Spinal cord (tissue), 10 donors: Measurements from ENCODE around the gene RAD18. TPM values are rescaled to one million over a fixed set of nuclear protein-coding genes. Genes with fewer than 3 reads are reported as not detected.

Source experiments
- DNase-seq, 6 donors: peaks; one replicate each; pipeline versions ENCODE4 v3.0.0 to v3.0.0-alpha.2; 2013 to 2015; ENCODE audit warnings: low spot score in 6 of 6, low read depth in 4 of 6
- H3K27ac ChIP-seq: one replicate; pipeline ENCODE4 v1.5.1; 2013; ENCODE audit warnings: low read depth, low read length, control low read depth
- H3K27me3 ChIP-seq: one replicate; pipeline ENCODE4 v1.6.1; 2013; ENCODE audit warnings: low read length; ENCODE audit not compliant: control insufficient read depth, insufficient read depth
- H3K36me3 ChIP-seq: one replicate; pipeline ENCODE4 v1.6.1; 2013; ENCODE audit warnings: low read length; ENCODE audit not compliant: control insufficient read depth, insufficient read depth
- H3K4me1 ChIP-seq: one replicate; pipeline ENCODE4 v1.6.1; 2013; ENCODE audit warnings: low read length; ENCODE audit not compliant: control insufficient read depth, insufficient read depth
- H3K4me3 ChIP-seq: one replicate; pipeline ENCODE4 v1.5.1; 2013; ENCODE audit warnings: low read depth, low read length, control low read depth
- H3K9me3 ChIP-seq: one replicate; pipeline ENCODE4 v1.6.1; 2013; ENCODE audit warnings: low read length; ENCODE audit not compliant: control insufficient read depth, insufficient read depth
- WGBS: methylation state at CpG from one replicate; pipeline ENCODE4 v1.1.5; 2013; ENCODE audit warnings: missing lambda C conversion rate; ENCODE audit not compliant: insufficient coverage; 5-methylcytosine and 5-hydroxymethylcytosine counted together
- polyA plus RNA-seq, 2 donors: library from polyadenylated mRNA; unstranded; fragments of 120-200 nt; gene quantifications; one replicate each; pipeline ENCODE4 v1.2.1, GENCODE V29; 2013; ENCODE audit not compliant: insufficient read length in 2 of 2
- total RNA-seq, 2 donors: library from RNA; depleted of rRNA in 1 of 2; stranded (reverse); fragments of 120-200 nt in 1 of 2; fragments of >200 nt in 1 of 2; gene quantifications; one replicate each; pipeline versions ENCODE4 v1.2.3 to v1.2.4, GENCODE V29; 2013 to 2014
- donor health status: healthy.

RAD18 gene
- total and polyA plus RNA-seq, 4 donors, result 5.2 to 19.1 (median 8.8) TPM

DNA sequence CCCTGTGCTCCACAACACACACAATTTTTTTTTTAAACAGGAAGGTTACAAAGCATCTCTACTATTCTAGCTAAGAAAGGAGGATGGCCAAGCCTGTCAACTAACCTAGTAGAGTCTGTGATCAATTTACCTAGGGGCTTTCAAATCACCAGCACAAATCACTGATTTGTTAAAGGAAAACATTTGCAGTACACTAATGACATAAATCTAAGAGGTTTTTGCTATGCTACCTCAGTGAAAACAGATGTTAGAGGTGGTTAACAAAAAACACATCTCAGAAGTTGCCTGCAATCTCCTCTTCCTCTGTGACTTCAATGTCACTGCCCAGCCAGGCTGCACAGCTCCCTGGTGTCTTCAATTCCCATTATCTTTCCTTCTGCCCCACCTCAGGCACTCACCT, 72.0 kb downstream of the RAD18 start:
- H3K27ac ChIP-seq, result no peak overlapping the region
- no peak overlapping the region for H3K4me3 ChIP-seq
- H3K36me3 ChIP-seq, result no peaks in the 10 kb centered on the region
- no peak for DNase-seq
- H3K4me1 ChIP-seq, result no peaks in the 10 kb centered on the region
- H3K9me3 ChIP-seq, result no peaks in the 10 kb centered on the region
- H3K27me3 ChIP-seq, result no peaks in the 10 kb centered on the region

DNA sequence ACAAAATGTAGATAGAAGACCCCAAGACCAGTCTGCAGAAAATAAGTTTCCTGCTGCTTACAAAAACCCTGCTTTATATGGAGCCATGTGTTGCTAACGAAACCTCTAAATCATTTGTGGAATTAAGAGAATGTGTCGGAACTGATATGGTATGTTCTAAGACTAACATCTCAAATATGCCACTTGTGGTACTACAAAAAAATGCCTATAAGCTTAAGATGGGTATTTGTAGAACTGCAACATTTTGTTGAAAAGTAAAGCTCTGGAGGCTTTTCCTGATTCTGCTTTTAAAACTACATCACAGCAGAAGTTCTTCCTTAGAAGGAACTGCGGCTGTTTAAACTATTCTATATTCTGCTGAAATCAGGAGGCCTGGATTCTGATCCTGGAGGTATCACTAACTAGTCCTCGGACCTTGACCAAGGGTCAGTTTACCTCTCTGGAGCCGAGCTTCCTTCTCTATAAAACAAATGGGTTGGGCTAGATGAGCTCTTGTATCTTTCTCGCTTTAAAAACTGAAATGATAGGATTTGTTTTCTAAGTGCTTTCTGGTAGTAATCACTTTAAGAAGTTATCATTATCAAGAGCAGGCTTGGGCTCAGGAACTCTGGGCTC, 74.9 kb downstream of the RAD18 start:
- no peaks in the 10 kb centered on the region for H3K36me3 ChIP-seq
- 100% methylated on average over 2 of the region's 6 CpGs for whole genome bisulfite sequencing
- no peak for DNase-seq
- H3K4me3 ChIP-seq, result no peak overlapping the region
- no peaks in the 10 kb centered on the region for H3K4me1 ChIP-seq
- no peaks in the 10 kb centered on the region for H3K27me3 ChIP-seq
- H3K9me3 ChIP-seq, result peaks cover under 1% of the 10 kb centered on the region
- no peak overlapping the region for H3K27ac ChIP-seq

DNA sequence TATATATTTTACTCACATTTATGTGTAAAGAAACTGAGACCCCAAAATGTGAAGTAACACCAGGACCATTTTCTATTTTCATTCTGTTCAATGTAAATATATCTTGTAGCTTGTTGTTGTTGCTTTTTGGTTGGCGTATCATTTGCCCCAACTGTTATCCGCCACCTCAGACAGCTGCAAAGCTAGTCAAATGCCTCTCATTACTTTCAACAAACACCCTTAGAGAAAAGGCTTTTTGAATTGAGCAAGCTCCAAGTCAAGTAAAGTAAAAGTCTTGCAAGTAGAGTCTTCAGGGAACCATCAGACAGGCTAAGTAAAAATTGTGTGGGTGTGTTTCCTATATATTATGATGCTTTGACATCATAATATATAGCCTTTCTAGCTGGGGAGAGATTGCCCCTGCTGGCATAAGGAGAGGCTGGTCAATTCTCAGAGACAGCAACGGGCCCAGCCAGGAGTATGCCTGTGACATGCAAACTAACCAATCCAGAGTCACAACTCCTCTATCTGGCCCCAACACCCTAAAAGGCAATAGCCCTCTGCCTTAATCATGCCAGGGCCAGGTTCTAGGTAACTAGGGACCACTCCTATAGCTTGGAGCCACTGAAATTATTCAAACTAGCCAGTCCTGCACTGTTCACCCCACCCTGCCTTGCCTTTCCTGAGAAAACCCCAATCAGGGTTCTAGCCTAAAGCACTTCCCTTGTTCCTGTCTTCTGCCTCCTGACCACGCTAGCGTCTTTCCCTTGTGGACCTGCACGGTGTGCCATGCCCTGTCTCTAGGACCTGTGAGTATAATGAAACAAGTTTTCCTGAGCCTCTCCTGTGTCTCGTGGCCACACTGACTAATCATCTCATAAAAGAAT, 75.6 kb downstream of the RAD18 start:
- DNase-seq, result no peak
- WGBS, result 29% methylated on average over 1 of the region's 7 CpGs
- H3K27ac ChIP-seq, result no peak overlapping the region

DNA sequence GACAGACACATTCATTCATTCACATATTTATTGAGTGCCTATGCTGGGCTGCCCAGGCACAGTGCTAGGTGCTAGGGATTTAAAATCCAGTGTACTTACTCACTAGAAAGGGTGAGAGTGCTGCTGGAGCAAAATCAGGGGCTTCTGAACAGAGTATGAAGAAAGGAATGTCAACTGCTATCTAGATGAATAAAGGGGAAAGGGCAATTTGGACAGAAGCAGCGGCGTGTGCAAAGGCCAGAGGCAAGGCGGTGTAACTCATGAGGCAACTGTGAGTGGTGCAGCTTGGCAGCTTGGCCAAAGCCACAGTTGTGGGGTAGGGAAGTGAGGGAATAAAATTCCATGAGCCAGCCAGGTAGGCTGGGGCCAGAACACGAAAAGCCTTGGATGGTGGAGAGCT, 76.7 kb downstream of the RAD18 start:
- no peak for DNase-seq
- H3K36me3 ChIP-seq, result no peaks in the 10 kb centered on the region
- H3K4me1 ChIP-seq, result no peaks in the 10 kb centered on the region
- no peak overlapping the region for H3K4me3 ChIP-seq
- no peak overlapping the region for H3K27ac ChIP-seq
- 83% methylated on average over 4 of the region's 4 CpGs for WGBS
- no peaks in the 10 kb centered on the region for H3K27me3 ChIP-seq
- peaks cover 1% of the 10 kb centered on the region for H3K9me3 ChIP-seq

More for the DNA sequence above, 75.6 kb downstream of the RAD18 start:
- Histone ChIP-seq H3K9me3 (peaks cover 1% of the 10 kb centered on the region), H3K4me3 (no peak overlapping the region), H3K27me3 (no peaks in the 10 kb centered on the region), H3K36me3 (no peaks in the 10 kb centered on the region), H3K4me1 (no peaks in the 10 kb centered on the region)

DNA sequence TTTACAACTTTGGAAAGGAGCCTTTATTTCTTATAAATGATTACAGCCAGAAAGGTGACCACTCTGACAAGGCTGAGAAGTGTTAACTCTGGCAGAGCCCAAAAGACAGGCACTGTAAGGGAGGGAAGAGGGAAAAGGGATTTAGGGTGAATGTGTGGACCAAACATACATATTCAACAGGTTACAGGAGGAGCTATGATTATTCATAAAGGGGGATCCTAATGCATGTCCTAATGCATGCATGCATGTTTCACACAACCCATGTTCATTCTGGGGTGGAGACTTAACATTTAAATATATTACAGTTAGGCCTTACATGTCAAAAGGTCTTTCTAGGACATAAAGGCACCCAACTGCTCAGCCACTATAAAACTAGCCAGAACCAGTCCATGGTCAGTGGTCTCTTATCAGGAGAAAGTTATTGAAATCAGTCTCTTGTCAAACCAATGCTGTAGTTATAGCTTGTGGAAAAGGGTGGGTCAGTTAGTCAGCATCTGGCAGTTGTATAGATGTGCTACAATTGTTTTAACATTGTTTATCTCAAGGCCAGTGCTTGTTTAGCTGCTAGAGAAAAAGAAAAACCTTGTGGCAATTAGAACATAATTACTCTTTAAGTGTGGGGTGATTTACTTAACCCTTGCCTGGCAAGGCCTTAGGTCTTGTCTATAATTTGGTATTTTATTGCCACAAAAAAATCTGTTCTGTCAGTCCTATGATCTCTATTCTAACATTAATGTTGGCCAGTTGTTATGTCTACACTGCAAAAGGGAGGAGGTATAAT, 77.5 kb downstream of the RAD18 start:
- no peak for DNase-seq
- Histone ChIP-seq H3K9me3 (peaks cover 1% of the 10 kb centered on the region), H3K27ac (no peak overlapping the region), H3K4me3 (no peak overlapping the region), H3K27me3 (no peaks in the 10 kb centered on the region), H3K36me3 (no peaks in the 10 kb centered on the region), H3K4me1 (no peaks in the 10 kb centered on the region)

DNA sequence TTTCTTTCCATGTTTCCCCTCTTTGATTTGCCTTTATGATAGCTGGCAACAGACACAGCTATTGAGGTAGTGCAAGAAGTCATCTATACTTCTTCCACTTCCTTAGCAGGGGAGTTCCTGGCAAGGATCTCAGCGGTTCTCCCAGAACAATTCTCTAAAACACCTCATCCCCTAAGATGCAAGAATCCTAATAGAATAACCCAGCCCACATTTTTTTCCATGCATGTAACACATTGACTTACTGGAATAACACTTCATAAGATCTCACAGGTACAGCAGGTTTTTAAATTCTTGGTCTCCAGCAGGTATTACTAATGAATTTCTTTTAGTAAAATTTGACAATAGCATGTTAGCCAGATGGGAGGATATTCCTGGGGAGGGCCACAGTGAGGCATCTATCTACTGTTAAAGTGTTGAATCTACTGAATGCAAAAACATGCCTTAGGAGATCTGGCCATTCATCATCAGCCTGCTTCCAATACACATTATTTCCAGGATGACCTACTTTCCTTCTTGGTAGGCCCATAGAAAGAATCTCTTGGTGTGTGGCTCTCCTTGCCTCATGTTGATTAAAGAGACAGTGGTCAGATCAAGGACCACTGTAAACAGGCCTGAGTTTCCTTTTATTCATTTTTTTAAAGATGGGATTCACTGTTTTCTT, 78.5 kb downstream of the RAD18 start:
- no peaks in the 10 kb centered on the region for H3K4me1 ChIP-seq
- no peak overlapping the region for H3K4me3 ChIP-seq
- H3K27me3 ChIP-seq, result no peaks in the 10 kb centered on the region
- H3K9me3 ChIP-seq, result peaks cover 1% of the 10 kb centered on the region
- no peaks in the 10 kb centered on the region for H3K36me3 ChIP-seq
- H3K27ac ChIP-seq, result no peak overlapping the region
- DNase-seq, result no peak
- WGBS, result 100% methylated on average over 1 of the region's 1 CpG

DNA sequence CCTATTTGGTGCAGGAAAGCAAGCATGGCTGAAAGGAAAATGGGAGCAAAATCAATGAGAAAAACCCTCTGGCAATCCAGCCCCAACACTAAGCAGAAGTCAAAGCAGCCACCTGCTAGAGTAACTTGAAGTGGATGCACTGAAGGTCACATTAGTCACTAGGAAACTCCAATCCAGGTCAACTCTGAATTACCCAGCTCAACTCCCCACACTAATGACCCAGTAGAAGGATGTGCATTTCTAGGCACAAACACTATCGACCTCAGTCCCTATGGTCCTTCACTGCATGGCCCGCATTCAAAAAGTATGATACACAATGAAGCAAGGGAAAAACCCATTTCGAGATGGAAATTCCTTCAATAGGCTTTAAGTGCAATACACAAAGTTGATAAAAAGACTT, 80.6 kb downstream of the RAD18 start:
- Histone ChIP-seq H3K36me3 (no peaks in the 10 kb centered on the region), H3K4me3 (no peak overlapping the region), H3K27ac (no peak overlapping the region), H3K4me1 (no peaks in the 10 kb centered on the region), H3K27me3 (no peaks in the 10 kb centered on the region), H3K9me3 (peaks cover 1% of the 10 kb centered on the region)
- 100% methylated on average over 2 of the region's 3 CpGs for WGBS
- no peak for DNase-seq

DNA sequence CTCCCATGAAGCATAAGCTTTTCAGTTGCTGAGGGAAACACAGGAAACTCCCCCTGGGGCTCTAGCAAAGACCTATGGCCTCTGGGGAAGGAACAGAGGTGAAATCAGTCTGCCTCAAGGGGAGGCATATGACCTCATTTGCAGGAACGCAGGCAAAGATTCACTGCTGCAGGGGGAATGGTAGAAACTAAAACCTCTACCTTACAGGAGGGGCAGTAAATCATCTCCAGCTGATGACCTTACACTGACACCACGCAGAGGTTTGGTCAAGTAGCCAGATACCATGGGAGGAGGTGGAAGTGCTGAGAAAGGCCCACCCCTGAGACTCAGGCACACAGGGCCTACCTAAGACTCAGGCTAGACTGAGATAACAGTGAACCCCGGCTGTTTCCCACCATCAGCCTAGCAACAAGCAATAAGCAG, 81.1 kb downstream of the RAD18 start:
- H3K4me1 ChIP-seq, result no peaks in the 10 kb centered on the region
- no peak for DNase-seq
- peaks cover 1% of the 10 kb centered on the region for H3K9me3 ChIP-seq
- no peak overlapping the region for H3K27ac ChIP-seq
- no peaks in the 10 kb centered on the region for H3K27me3 ChIP-seq
- H3K4me3 ChIP-seq, result no peak overlapping the region
- H3K36me3 ChIP-seq, result no peaks in the 10 kb centered on the region
- WGBS, result 80% methylated on average over 1 of the region's 3 CpGs

DNA sequence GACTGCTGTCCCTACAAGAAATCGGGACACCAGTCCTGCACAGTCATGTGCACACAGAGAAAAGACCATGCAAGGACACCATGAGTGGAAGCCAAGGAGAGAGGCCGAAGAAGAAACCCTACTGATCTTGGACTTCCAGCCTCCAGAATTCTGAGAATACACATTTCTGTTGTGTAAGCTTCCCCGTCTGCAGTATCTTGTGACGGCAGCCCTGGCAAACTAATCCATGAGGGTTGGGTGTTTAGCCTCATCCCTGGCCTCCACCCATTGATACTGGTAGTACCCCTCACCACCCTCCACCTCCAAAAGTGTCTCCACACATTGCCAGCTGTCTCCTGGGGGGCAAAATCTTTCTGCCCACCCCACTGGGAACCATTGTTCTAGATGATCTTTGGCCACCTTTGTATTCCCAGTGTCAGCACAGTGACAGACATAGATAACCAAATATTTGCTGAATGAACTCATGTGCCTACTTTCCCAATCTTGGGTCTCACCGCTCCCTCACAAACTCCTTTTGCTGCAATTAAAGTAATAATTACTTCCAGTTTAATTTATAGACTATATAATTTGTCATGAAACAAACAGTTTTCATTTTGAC, 83.8 kb downstream of the RAD18 start:
- Histone ChIP-seq H3K27me3 (no peaks in the 10 kb centered on the region), H3K27ac (no peak overlapping the region), H3K4me1 (no peaks in the 10 kb centered on the region), H3K4me3 (no peak overlapping the region), H3K9me3 (peaks cover 1% of the 10 kb centered on the region), H3K36me3 (no peaks in the 10 kb centered on the region)
- 94% methylated on average over 4 of the region's 5 CpGs for WGBS
- no peak for DNase-seq
